Lung (tissue), 16 donors: ENCODE measurements around the gene APOOL. TPM values are rescaled to one million over a fixed set of nuclear protein-coding genes. Genes with fewer than 3 reads are reported as not detected.
"Not testable (repeated sequence)": the region's sequence is repeated elsewhere in the genome, so short reads cannot be mapped to it uniquely, and the experiment has no call there.

Source experiments
- ATAC-seq: fragments of 200-7000 bp; cut with Tn5 transposase; one replicate; pipeline ENCODE4 v1.9.1; 2020; ENCODE audit warnings: moderate number of reproducible peaks; ENCODE audit not compliant: insufficient read depth, low FRiP score
- DNase-seq, 3 donors: peaks; one replicate each; pipeline ENCODE4 v3.0.0-alpha.2; 2013 to 2017
- H3K27ac ChIP-seq, 2 donors: one replicate each; pipeline ENCODE4 v1.5.1; 2013; ENCODE audit warnings: mild to moderate bottlenecking in 2 of 2, moderate library complexity in 2 of 2, control low read depth in 1 of 2, inconsistent platforms in 1 of 2, low read depth in 1 of 2, low read length in 1 of 2
- H3K27me3 ChIP-seq, 3 donors: one replicate each; pipeline ENCODE4 v1.5.1; 2013; ENCODE audit warnings: low read length in 2 of 3; ENCODE audit not compliant: control insufficient read depth in 3 of 3, insufficient read depth in 3 of 3
- H3K36me3 ChIP-seq, 4 donors: one replicate each; pipeline ENCODE4 v1.5.1; 2013; ENCODE audit warnings: low read length in 4 of 4, mild to moderate bottlenecking in 1 of 4, moderate library complexity in 1 of 4; ENCODE audit not compliant: control insufficient read depth in 4 of 4, insufficient read depth in 4 of 4
- H3K4me1 ChIP-seq, 5 donors: one replicate each; pipeline ENCODE4 v1.5.1; 2013; ENCODE audit warnings: low read length in 5 of 5, mild to moderate bottlenecking in 2 of 5, moderate library complexity in 1 of 5; ENCODE audit not compliant: control insufficient read depth in 5 of 5, insufficient read depth in 5 of 5
- H3K4me3 ChIP-seq: one replicate; pipeline ENCODE4 v1.5.1; 2013; ENCODE audit warnings: mild to moderate bottlenecking, control low read depth, moderate library complexity
- H3K9ac ChIP-seq, 2 donors: one replicate each; pipeline ENCODE4 v1.5.1; 2013; ENCODE audit warnings: low read length in 2 of 2, control low read depth in 1 of 2; ENCODE audit not compliant: insufficient read depth in 1 of 2
- H3K9me3 ChIP-seq, 4 donors: one replicate each; pipeline ENCODE4 v1.5.1; 2013; ENCODE audit warnings: low read length in 3 of 4, mild to moderate bottlenecking in 1 of 4, moderate library complexity in 1 of 4; ENCODE audit not compliant: control insufficient read depth in 4 of 4, insufficient read depth in 3 of 4
- WGBS, 2 donors: extraction: QIAGEN DNeasy Blood & Tissue Kit; methylation state at CpG; one replicate each; pipeline ENCODE4 v1.1.7; 2013; 5-methylcytosine and 5-hydroxymethylcytosine counted together
- long read RNA-seq, 5 donors: transcript quantifications; one replicate each; lab custom pipeline, GENCODE V29; 2026
- polyA plus RNA-seq, 2 donors: library from polyadenylated mRNA; stranded (reverse); fragments of 200-250 nt; gene quantifications; one replicate each; pipeline ENCODE4 v1.2.1, GENCODE V29; 2013
- total RNA-seq, 2 donors: library from RNA; depleted of rRNA in 1 of 2; stranded (reverse); fragments of >200 nt in 1 of 2; gene quantifications; one replicate each; pipeline ENCODE4 v1.2.1, GENCODE V29; 2014 to 2021
- TF ChIP-seq, protein P1 (sequence below): IDR thresholded peaks from 2 replicates; pipeline ENCODE4 v1.5.1; 2012; ENCODE audit warnings: mild to moderate bottlenecking; ENCODE audit errors: control extremely low read depth, extremely low read depth
- donor health status: control.
- donor health status: control.
- donor health status: Bipolar disorder and iron deficiency.
- donor health status: healthy.
- donor health status: DM: yes; HTN: yes; CAD: no.

APOOL gene, protein sequence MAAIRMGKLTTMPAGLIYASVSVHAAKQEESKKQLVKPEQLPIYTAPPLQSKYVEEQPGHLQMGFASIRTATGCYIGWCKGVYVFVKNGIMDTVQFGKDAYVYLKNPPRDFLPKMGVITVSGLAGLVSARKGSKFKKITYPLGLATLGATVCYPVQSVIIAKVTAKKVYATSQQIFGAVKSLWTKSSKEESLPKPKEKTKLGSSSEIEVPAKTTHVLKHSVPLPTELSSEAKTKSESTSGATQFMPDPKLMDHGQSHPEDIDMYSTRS
- total RNA-seq (10 to 100 TPM; 17.8 to 21.6 TPM), polyA plus RNA-seq (1 to 10 TPM; 4.5 to 5.0 TPM)
- long read RNA-seq, donor 1, partial matches to known transcripts: 6 of 17 reads
- long read RNA-seq, donor 1, other reads (novel, unspliced or antisense): 8 of 17 reads
- long read RNA-seq, donor 2: 0 reads
- long read RNA-seq, donor 3, partial matches to known transcripts: 0 of 4 reads
- long read RNA-seq, donor 3, other reads (novel, unspliced or antisense): 0 of 4 reads
- long read RNA-seq, donor 4, partial matches to known transcripts: 0 of 1 reads
- long read RNA-seq, donor 4, other reads (novel, unspliced or antisense): 0 of 1 reads
- long read RNA-seq, donor 5, partial matches to known transcripts: 0 of 4 reads
- long read RNA-seq, donor 5, other reads (novel, unspliced or antisense): 0 of 4 reads

DNA sequence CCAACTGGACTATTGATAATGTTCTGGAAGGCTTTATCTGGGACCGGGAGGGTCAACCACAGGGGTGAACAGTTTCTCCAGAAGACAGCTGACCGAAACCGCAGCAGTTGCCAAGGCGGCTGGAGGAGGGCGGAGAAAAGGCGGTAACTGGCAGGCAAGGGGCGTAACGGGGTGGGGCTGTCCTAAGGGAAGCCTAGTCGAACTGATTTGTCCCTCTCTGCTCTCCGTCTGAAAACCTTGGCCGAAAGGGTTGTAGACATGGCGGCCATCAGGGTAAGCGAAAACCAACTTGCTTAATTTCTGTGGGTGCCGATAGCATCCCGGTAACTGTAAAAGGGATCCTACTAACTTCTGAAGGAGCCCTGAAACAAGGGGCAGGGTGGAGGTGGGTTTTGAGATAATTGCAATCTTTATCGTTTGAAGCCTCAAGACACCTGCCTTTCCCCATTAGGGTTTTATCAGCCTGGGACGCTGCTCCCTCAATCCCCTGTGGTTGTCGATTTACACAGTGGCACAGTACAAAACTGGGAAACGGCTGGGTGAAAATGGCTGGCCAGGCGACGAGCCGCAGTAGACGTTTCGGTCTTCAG is at the start of gene APOOL:
Gene APOOL (plus strand): TSS at position 223 of the 590 bp plus-strand sequence. CDS start 36 bp downstream, at position 259.
- peak; percentile 91 to 95 (median 92) for DNase-seq
- WGBS, 2 donors: 1 to 39% methylated on average over 22 to 24 of the region's 24 CpGs
- TF ChIP-seq, protein P1, sequence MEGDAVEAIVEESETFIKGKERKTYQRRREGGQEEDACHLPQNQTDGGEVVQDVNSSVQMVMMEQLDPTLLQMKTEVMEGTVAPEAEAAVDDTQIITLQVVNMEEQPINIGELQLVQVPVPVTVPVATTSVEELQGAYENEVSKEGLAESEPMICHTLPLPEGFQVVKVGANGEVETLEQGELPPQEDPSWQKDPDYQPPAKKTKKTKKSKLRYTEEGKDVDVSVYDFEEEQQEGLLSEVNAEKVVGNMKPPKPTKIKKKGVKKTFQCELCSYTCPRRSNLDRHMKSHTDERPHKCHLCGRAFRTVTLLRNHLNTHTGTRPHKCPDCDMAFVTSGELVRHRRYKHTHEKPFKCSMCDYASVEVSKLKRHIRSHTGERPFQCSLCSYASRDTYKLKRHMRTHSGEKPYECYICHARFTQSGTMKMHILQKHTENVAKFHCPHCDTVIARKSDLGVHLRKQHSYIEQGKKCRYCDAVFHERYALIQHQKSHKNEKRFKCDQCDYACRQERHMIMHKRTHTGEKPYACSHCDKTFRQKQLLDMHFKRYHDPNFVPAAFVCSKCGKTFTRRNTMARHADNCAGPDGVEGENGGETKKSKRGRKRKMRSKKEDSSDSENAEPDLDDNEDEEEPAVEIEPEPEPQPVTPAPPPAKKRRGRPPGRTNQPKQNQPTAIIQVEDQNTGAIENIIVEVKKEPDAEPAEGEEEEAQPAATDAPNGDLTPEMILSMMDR: no peak
- peak; percentile 92 for ATAC-seq
- Histone ChIP-seq H3K27ac (peak within 1 kb of the TSS; percentile 26 to 49), H3K9me3 (no peaks in the 10 kb centered on the region), H3K4me3 (peak within 1 kb of the TSS; percentile 57), H3K9ac (peak within 1 kb of the TSS; percentile 41 to 87), H3K36me3 (no peaks in the 10 kb centered on the region), H3K27me3 (no peaks in the 10 kb centered on the region), H3K4me1 (peaks cover 0 to 7% (median 2%) of the 10 kb centered on the region in 5 donors)

DNA sequence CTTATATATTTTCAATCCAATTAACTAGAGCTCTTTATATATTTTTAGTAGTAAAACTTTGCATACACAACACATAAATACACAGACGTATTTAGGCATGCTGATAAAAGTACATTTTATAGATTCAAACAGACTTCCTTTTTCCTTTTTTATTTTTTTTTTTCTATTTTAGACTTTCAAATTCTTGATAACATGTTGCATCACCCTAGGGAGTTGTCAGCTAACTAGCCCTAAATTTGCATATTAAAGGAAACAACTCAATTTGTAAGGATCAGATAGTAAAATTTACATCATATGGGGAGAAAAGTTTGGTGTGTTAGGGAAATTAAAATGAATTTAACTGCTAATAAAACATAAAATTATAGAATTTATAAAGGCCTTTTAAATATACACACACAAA is 47.4 kb upstream of the APOOL start:
- Histone ChIP-seq H3K36me3 (no peaks in the 10 kb centered on the region), H3K4me3 (no peak overlapping the region), H3K4me1 (no peaks in the 10 kb centered on the region), H3K9me3 (no peaks in the 10 kb centered on the region), H3K9ac (no peak overlapping the region), H3K27me3 (no peaks in the 10 kb centered on the region), H3K27ac (no peak overlapping the region)
- DNase-seq (no peak), ATAC-seq (no peak)
- 33 to 45% methylated on average over 1 of the region's 1 CpG for WGBS, 2 donors
- TF ChIP-seq, protein P1: no peak

DNA sequence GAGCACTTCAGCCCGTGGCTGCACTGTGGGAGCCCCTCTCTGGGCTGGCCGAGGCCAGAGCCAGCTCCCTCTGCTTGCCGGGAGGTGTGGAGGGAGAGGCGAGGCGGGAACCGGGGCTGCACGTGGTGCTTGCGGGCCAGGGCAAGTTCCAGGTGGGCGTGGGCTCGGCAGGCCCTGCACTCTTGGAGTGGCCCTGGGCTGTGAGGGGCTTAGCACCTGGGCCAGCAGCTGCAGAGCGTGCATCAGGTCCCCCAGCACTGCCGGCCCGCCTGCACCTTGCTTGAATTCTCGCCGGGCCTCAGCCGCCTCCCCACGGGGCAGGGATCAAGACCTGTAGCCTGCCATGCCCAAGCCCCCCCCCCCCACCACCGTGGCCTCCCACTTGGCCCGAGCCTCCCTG is 28.9 kb upstream of the APOOL start:
- WGBS, 2 donors: 79 to 85% methylated on average over 2 to 19 of the region's 19 CpGs
- Histone ChIP-seq H3K4me3 (no peak overlapping the region), H3K36me3 (no peaks in the 10 kb centered on the region), H3K27me3 (no peaks in the 10 kb centered on the region), H3K27ac (no peak overlapping the region), H3K9ac (no peak overlapping the region), H3K4me1 (no peaks in the 10 kb centered on the region), H3K9me3 (peaks cover 0 to 7% (median 0%) of the 10 kb centered on the region in 4 donors)
- ATAC-seq: no peak
- no peak for DNase-seq
- TF ChIP-seq, protein P1: no peak

DNA sequence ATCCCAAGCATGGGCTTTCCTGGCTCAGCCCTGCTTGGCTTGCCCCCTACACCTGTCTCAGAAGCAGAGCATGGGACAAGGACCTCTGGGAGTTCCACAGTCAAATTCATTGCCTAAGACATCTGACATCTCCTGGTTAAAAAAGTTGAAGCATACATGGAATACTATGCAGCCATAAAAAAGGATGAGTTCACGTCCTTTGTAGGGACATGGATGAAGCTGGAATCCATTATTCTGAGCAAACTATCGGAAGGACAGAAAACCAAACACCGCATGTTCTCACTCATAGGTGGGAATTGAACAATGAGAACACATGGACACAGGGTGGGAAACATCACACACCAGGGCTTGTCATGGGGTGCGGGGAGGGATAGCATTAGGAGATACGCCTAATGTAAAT is 11.9 kb upstream of the APOOL start:
- H3K4me1 ChIP-seq, ATAC-seq: not testable (repeated sequence)
- 94 to 99% methylated on average over 5 of the region's 5 CpGs for whole genome bisulfite sequencing, 2 donors

More for the DNA sequence above, 11.9 kb upstream of the APOOL start:
- H3K36me3 ChIP-seq, H3K9ac ChIP-seq, DNase-seq, H3K27me3 ChIP-seq, H3K4me3 ChIP-seq, H3K27ac ChIP-seq, H3K9me3 ChIP-seq: not testable (repeated sequence)
